Measurements from ENCODE around the gene MUCL3. TPM values are rescaled to one million over a fixed set of nuclear protein-coding genes. Genes with fewer than 3 reads are reported as not detected.

The MUCL3 gene
- total and polyA plus RNA-seq, 2 of the 8 experiments (the other 6 are each of a cell fraction or from before 2014, with no cell fraction given), result 0.15 to 0.37 TPM

- 38% methylated on average over 5 of the region's 5 CpGs; no CpG with 5 or more reads in 1 of the 2 experiments for WGBS, 2 experiments (ENCODE audit: extremely low coverage in 1 of 2, insufficient coverage in 1 of 2, insufficient read length in 1 of 2, insufficient replicate concordance in 2 of 2, low coverage in 1 of 2, low lambda C conversion rate in 2 of 2, missing lambda C conversion rate in 1 of 2)
- no peak overlapping the region for H3K4ac ChIP-seq (replicated peaks; ENCODE audit: insufficient read length, low read depth, low read length)
- no peaks in the 10 kb centered on the region; a peak in 1 of 4 replicates for H3K79me2 ChIP-seq (ENCODE audit: control insufficient read depth in 1 of 2, insufficient read depth in 2 of 2, low read length in 2 of 2)
- no peak overlapping the region for H2AFZ ChIP-seq (ENCODE audit: low read length)
- TF ChIP-seq SIRT6 (IDR thresholded peaks at IDR 0.05; ENCODE audit: low read length) (no peak), CTCF (IDR thresholded peaks at IDR 0.05; ENCODE audit: control extremely low read depth in 1 of 3, insufficient read depth in 1 of 3, low read depth in 1 of 3, low read length in 3 of 3) (peak in 2 of 3 experiments; percentile 64 to 83; a peak in 3 of 4 replicates), E2F6 (IDR thresholded peaks at IDR 0.05) (no peak), RAD21 (IDR thresholded peaks at IDR 0.05 in 1 of 2, conservative IDR thresholded peaks at IDR 0.05 in 1 of 2; ENCODE audit: low read depth in 2 of 2, low read length in 2 of 2) (peak; percentile 88), SP4 (IDR thresholded peaks at IDR 0.05; ENCODE audit: low read length) (no peak)
- no peak overlapping the region for H3K23ac ChIP-seq (ENCODE audit: insufficient read length)
- no peak overlapping the region for H4K91ac ChIP-seq (replicated peaks; ENCODE audit: insufficient read length, low read length)
- FAIRE-seq, result no peak
- no peak overlapping the region for H2BK15ac ChIP-seq (ENCODE audit: low read length)
- H4K8ac ChIP-seq (ENCODE audit: extremely low read depth, insufficient read depth, low read length), result no peak overlapping the region
- no peak overlapping the region for H2BK20ac ChIP-seq (ENCODE audit: low read length)
- no peak overlapping the region for H3K27ac ChIP-seq (ENCODE audit: low read depth, low read length)
- H3K36me3 ChIP-seq (ENCODE audit: control insufficient read depth in 2 of 4, insufficient read depth in 4 of 4, low read length in 3 of 4), result peaks cover 2 to 18% (median 13%) of the 10 kb centered on the region in 4 experiments; a peak in 7 of 8 replicates
- ChIA-PET POLR2A (ENCODE audit: partially characterized antibody) (interaction anchor here (0.7 to 4.0 kb wide), 15 partner anchors 10 to 224 kb away, joined by 3 to 22 read pairs (median 3); no protein-coding TSS in a partner anchor), CTCF (ENCODE audit: partially characterized antibody) (interaction anchor here (0.7 to 16.0 kb wide), 50 partner anchors 9 to 241 kb away, joined by 3 to 285 read pairs (median 4); partner anchors contain the start of genes DDR1, MUC21, MUCL3 and SFTA2)
- H2BK5ac ChIP-seq (ENCODE audit: low read depth, low read length), result no peak overlapping the region
- no peak overlapping the region for H3K14ac ChIP-seq (ENCODE audit: insufficient read length)
- no peak overlapping the region for H3K4me3 ChIP-seq (ENCODE audit: extremely low read depth in 1 of 4, insufficient read depth in 2 of 4, low read depth in 3 of 4, low read length in 4 of 4)
- no peak overlapping the region for H3K56ac ChIP-seq (replicated peaks; ENCODE audit: insufficient read length, low read depth, low read length)
- no peaks in the 10 kb centered on the region for H3K79me1 ChIP-seq (ENCODE audit: low read depth, low read length)
- no peak overlapping the region for H3K9ac ChIP-seq (replicated peaks in 1 of 4; ENCODE audit: extremely low read depth in 1 of 4, low read depth in 3 of 4, low read length in 3 of 4)
- DNase-seq (ENCODE audit: low read depth in 1 of 2, low spot score in 2 of 2), result no peak
- H3K18ac ChIP-seq (ENCODE audit: extremely low read depth, low read length), result no peak overlapping the region
- H4K5ac ChIP-seq (ENCODE audit: insufficient read length, low read depth, low read length), result peak overlapping the region; percentile 23
- H3K23me2 ChIP-seq (ENCODE audit: low read depth, low read length), result peaks cover 3% of the 10 kb centered on the region; the same call in 1 of the 2 replicates
- no peaks in the 10 kb centered on the region for H3K27me3 ChIP-seq (replicated peaks in 1 of 4; ENCODE audit: control insufficient read depth in 3 of 4, extremely low read depth in 1 of 4, insufficient read depth in 3 of 4, low read length in 3 of 4)
- H2BK12ac ChIP-seq (ENCODE audit: low read depth, low read length), result no peak overlapping the region
- no peak overlapping the region for H2AK5ac ChIP-seq (ENCODE audit: low read depth, low read length)
- no peak overlapping the region; a peak in 2 of 4 replicates for H3K4me2 ChIP-seq (ENCODE audit: insufficient read depth in 1 of 2, low read depth in 2 of 2, low read length in 2 of 2)
- no peak overlapping the region for H2BK120ac ChIP-seq (replicated peaks; ENCODE audit: low read depth, low read length)
- H3K9me3 ChIP-seq (ENCODE audit: insufficient read depth in 2 of 2, low read depth in 1 of 2, low read length in 1 of 2), result no peaks in the 10 kb centered on the region
- peaks cover 0 to 14% (median 6%) of the 10 kb centered on the region in 4 experiments; a peak in 5 of 7 replicates for H3K4me1 ChIP-seq (replicated peaks in 1 of 4; ENCODE audit: control insufficient read depth in 3 of 4, insufficient read depth in 4 of 4, low read length in 3 of 4)
- no peaks in the 10 kb centered on the region for H4K20me1 ChIP-seq (replicated peaks in 1 of 2; ENCODE audit: control insufficient read depth in 1 of 2, insufficient read depth in 2 of 2, low read length in 2 of 2)
Observed at GRCh38 chr6:30915591-30915946, 25.2 kb upstream of the MUCL3 start.

All from H1 (cell line).